ENCODE measurements around the gene HACD1. TPM values are rescaled to one million over a fixed set of nuclear protein-coding genes. Genes with fewer than 3 reads are reported as not detected.
"Not testable (repeated sequence)": the region's sequence is repeated elsewhere in the genome, so short reads cannot be mapped to it uniquely, and the experiment has no call there.

The HACD1 gene
- total RNA-seq, 1 donor from 2014 or later, result 157 TPM

DNA sequence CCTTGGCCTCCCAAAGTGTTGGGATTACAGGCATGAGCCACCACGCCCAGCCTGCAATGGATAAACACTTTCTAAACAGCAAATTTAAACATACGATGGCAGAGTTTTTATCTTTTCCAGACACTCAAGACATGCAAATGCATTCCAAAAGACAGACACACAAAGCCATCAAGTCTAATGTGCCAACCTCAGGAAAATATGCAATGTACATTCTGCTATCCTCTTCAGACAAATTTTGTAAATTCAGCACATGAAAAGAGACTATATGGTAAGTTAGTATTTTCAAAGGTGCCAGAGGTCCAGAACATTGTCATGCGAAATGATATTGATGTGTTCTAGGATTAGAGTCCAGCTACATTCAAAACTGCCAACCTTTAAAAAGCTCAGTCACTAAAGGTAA, 19.8 kb downstream of the HACD1 start:
- ATAC-seq, result no peak
- intact Hi-C loops (cut with DNase I), result loop anchor here (5.0 kb wide), 1 partner anchor 145 kb away; the partner anchor contains the start of gene ST8SIA6
- DNase-seq (ENCODE audit: missing footprints), result no peak

DNA sequence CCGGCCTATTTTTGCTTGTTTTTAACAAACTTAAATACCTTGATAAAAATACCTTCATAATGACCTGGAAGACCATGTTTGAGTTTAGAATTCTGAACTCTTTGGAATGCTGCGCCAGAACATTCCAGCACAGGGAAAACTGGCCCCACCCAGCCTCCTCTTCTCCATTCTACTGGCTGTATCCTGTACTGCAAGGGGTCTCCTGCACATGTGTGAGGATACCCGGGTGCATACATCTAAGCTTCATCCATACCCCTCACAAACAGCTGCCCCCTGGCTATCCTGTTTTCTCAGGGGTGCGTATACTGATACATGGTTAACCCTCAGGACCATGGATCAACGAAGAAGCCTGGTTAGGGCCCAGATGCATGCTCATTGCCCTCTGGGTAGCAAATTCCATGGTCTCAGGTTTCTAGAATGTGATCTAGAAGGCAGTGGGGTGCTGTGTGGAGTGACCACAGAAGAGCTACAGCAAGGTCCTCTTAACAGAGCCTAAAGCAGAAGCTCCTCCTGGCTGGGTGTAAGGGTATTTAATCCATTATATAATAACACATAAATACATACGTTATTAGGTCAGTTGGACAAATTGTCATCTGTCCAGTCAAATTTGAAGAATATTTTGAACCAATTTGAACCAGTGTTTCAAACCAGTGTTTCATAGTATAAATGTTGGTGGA, 26.1 kb downstream of the HACD1 start:
- intact Hi-C loops (cut with DNase I), result no loop called here
- no peak for DNase-seq (ENCODE audit: missing footprints)
- ATAC-seq, result no peak

DNA sequence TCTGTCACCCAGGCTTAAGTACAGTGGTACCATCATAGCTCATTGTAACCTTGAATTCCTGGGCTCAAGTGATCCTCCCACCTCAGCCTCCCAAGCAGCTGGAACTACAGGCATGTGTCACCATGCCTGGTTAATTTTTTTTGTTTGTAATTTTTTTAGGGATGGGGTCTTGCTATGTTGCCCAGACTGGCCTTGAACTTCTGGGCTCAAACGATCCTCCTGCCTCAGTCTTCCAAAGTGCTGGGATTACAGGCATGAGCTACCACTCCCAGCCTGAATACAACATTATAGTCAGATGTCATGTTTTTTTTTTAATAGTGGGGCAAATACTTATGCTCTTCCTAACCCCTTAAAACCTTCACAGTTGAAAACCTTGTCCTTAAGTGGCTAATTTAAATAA, 27.9 kb downstream of the HACD1 start:
- intact Hi-C loops (cut with DNase I); DNase-seq (ENCODE audit: missing footprints); ATAC-seq: not testable (repeated sequence)

DNA sequence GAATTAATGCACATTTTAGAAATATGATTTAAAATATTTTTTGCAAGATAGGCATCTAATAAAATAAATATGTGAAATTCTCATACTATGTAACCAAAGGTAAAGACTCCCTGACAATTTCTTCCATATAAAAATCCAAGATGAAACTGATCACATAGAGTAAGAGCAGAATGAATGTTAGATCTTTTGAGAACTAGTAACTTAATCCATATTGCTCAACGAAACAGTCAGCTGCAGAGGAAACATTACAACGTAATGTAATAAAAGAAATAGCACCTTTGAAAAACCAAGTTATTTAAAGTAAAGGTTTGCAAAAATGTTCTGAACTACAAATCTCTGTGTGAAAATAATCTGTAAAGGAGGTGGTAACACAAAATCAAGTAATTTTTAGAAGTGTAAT, 28.8 kb downstream of the HACD1 start:
- ATAC-seq (no peak), DNase-seq (ENCODE audit: missing footprints) (no peak)
- intact Hi-C loops (cut with DNase I), result no loop called here

DNA sequence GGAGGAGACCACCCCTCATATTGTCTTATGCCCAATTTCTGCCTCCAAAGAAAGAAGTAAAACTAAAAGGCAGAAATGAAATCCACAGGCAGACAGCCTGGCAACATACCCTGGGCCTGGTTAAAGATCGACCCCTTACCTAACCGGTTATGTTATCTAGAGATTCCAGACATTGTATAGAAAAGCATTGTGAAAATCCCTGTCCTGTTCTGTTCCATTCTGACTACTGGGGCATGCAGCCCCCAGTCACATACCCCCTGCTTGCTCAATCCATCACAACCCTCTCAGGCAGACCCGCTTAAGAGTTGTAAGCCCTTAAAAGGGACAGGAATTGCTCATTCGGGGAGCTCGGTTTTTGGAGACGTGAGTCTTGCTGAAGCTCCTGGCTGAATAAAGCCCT, 29.9 kb downstream of the HACD1 start:
- DNase-seq (ENCODE audit: missing footprints); ATAC-seq; intact Hi-C loops (cut with DNase I): not testable (repeated sequence)

DNA sequence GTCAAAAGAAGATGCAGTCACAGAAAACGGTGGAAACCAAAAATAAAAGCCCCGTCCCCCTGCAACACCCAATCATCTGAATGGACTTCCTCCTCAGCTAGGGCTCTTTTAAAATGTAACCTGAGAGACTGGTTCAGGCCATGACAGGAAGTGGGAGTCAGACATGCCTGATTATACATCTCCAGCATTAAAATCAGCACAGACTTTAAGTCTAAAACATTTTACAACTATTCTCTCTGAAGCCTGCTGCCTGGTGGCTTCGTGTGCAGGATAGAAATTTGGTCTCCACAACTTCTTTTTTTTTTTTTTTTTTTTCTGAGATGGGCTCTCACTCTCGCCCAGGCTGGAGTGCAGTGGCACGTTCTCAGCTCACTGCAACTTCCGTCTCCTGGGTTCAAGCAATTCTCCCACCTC, 30.3 kb downstream of the HACD1 start:
- ATAC-seq, result no peak
- DNase-seq (ENCODE audit: missing footprints), result no peak
- intact Hi-C loops (cut with DNase I), result no loop called here

DNA sequence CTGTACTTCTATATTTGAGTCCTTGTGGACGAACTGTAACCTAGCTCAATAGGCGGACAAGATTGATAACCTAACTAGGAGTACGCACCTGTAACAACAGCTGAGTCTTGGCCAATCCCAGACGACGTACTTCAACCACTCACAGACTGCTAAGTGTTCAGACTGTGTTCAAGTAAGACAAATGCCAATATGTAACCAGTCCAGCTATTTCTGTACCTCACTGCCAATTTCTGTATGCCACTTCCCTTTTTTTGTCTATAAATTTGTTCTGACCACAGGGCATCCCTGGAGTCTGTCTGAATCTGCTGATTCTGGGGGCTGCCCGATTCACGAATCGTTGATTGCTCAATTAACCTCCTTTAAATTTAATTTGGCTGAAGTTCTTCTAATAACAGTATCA, 32.2 kb downstream of the HACD1 start:
- DNase-seq (ENCODE audit: missing footprints), result no peak
- no peak for ATAC-seq
- intact Hi-C loops (cut with DNase I), result no loop called here

DNA sequence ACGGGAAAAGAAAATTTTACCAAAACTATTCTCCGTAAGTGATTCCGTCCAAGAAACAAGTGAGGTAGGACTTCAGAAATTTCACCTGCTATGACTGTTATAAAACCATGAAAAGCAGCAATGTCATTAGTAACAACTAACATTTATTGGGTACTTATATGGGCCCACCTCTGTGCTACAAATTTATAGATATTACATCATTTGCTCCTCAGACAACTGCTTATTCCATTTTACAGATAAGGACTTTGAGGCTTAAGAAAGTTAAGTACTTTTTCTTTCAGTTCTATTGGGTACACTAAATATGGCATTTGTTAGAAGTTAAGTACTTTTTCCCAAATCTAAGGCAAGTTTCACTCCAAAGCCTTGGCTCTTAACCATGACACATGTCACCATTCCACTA, 36.3 kb downstream of the HACD1 start:
- DNase-seq (ENCODE audit: missing footprints) (no peak), ATAC-seq (no peak)
- intact Hi-C loops (cut with DNase I), result no loop called here

DNA sequence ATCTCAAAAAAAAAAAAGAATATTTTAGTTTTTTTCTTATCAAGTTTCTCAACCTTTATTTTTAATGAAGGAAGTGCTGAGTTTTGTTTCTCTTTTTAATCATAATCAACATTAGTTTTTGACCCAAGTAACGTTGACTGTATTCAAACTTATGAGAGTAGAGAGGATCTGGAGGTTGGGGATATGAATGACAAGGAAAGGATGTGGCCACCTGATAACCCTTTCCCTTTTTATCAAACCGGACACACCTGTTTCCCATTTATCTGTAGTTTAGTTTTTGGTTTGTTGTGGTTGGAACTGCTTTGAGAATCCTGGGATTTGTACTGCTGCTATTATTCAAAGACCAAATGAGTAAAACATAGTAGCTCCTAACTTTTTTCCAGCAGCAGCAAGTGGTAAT, 38.6 kb downstream of the HACD1 start:
- ATAC-seq, result no peak
- no peak for DNase-seq (ENCODE audit: missing footprints)
- intact Hi-C loops (cut with DNase I), result no loop called here

DNA sequence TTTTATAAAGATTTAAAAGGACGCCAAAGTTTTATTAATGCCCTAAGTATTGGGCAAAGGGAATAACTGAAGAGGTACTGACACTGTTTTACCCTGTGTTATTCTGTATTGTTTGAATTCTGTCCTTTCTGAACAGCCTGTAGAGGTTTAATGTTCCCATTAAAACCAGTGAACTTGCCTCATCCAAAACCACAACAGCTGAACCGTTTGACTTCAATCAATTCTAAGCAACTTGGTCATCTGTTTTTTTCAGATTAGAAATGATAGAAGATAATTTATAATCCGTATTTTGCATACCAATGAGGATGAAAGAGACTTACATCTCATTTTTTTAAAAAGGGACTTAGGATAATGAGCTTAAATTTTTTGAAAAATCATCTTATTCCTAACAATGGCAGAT, 40.4 kb downstream of the HACD1 start:
- intact Hi-C loops (cut with DNase I), result no loop called here
- ATAC-seq (no peak), DNase-seq (ENCODE audit: missing footprints) (no peak)

DNA sequence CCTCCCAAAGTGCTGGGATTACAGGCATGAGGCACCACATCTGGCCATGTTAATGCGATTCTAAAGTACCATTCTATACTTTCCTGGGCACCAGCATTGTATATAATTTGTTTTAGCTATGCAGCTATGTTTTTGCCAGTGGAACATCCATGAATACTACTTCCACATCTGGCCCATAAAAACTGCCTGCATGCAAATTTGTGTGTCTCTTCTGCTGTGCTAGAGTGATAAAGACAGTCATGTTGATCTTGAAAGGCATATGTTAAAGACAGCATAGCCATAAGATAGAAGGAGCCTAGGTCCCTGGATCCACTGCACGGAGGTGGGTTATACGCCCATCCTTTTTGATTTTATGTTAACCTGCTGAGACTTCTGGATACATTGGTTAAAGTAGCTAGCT, 52.3 kb downstream of the HACD1 start:
- no peak for ATAC-seq
- no peak for DNase-seq (ENCODE audit: missing footprints)
- intact Hi-C loops (cut with DNase I), result no loop called here

DNA sequence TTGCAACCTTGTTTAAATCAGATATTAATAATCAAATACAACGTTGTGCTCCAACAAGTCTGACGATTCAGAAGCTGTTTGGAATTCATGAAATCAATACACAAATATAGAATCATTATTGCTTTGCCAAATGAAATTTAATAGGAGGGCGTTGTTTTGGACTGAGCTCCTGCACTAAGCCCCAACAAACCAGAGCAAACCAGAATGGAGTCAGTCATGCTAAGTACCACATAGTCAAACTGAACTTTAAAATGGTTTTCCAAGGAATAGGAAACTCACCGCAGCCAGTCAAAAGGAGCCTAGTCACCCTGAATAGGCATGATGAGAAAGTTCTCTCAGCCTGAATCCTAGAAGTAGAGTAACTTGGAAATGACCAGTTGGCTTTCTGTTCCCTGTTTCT, 53.7 kb downstream of the HACD1 start:
- intact Hi-C loops (cut with DNase I), result no loop called here
- ATAC-seq (no peak), DNase-seq (ENCODE audit: missing footprints) (no peak)

DNA sequence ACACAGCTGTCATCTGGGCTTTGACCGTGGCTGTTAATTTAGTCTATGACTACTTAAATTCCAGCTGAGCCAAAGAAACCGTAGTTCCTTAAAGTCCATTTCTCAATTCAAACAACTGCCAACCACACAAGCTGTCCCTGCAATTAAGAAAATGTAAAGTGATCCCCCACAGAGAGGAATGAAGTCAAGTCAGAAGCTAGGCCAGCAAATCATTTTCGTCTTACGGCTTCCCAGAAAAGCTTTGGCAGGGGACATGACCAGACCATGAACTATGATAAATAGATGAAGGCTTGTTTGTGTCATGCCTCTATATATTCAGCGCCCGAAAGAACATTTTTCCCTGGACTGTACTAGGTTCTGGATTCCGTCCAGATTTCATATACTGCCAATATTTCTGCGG, 54.6 kb downstream of the HACD1 start:
- intact Hi-C loops (cut with DNase I), result no loop called here
- DNase-seq (ENCODE audit: missing footprints) (no peak), ATAC-seq (no peak)

DNA sequence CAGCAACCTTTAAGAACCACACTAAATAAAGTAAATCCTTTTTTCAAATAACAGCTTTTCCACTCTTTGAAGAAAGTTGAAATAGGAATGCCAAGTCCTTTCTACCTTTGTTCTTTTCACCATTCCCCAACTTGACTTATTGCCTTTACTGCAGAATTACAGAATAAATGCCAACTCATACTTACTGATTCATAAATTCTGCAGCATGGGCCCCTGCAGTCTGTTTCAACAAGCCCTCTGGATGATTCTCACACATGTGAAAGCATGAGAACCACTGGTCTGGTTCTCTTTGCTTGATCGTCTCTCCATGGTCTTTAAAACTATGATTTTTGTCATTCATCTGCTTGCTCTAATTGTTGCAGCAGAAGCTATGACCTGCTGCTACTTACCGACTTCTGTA, 56.1 kb downstream of the HACD1 start:
- intact Hi-C loops (cut with DNase I), result no loop called here
- no peak for ATAC-seq
- no peak for DNase-seq (ENCODE audit: missing footprints)

DNA sequence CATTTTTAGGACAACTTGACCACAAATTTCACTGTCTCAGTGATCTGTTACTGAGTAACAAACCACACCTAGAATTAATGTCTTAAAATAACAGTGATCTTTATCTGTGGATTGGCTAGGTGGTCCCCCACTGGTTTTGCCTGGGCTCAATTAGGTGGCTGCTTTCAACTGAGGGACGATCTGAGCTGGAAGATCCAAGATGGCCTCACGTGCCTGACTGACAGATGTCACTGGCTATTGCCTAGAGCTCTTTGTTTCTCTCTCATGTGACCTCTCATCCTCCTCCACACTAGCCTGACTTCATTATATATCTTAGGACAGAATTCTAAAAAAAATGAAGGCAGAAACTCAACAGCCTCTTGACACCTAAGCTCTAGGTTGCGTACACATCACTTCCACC, 59.7 kb downstream of the HACD1 start:
- no peak for ATAC-seq
- intact Hi-C loops (cut with DNase I), result no loop called here
- DNase-seq (ENCODE audit: missing footprints), result no peak

DNA sequence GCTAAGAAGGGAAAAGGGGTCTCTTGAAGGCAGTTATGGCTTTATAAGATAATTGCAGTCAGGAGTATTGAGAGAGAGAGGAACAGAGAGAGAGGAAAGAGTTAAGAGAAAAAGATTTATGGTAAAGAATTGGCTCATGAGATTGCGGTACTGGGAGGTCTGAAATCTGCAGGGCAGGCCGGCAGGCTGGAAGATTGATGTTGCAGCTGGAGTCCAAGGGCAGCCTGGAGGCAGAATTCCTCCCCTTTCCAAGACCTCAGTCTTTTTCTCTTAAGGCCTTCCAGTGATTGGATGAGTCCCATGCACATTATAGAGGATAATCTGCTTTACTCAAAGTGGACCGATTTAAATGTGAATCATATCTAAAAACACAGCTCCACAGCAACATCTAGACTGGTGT, 68.4 kb downstream of the HACD1 start:
- DNase-seq (ENCODE audit: missing footprints), result no peak
- intact Hi-C loops (cut with DNase I), result no loop called here
- ATAC-seq, result no peak

DNA sequence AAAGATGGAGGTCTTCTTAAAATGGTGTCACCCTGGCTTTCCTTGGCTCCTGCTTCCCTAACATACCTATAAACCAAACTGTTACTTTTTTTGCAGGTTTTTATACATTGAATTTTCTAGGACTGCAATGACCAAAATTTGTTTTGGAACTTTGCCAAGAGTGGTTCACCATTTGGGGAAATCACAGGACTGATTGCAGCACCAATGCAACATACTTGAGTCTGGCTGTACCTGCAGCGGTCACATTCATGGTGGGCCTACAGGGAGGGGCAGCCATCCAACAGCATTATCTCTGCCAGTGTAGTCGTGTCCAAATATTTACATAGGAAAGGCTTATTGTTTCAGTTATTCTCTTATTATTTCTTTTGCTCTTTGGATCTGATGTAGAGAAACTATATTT, 69.0 kb downstream of the HACD1 start:
- intact Hi-C loops (cut with DNase I), result no loop called here
- ATAC-seq, result no peak
- DNase-seq (ENCODE audit: missing footprints), result no peak

DNA sequence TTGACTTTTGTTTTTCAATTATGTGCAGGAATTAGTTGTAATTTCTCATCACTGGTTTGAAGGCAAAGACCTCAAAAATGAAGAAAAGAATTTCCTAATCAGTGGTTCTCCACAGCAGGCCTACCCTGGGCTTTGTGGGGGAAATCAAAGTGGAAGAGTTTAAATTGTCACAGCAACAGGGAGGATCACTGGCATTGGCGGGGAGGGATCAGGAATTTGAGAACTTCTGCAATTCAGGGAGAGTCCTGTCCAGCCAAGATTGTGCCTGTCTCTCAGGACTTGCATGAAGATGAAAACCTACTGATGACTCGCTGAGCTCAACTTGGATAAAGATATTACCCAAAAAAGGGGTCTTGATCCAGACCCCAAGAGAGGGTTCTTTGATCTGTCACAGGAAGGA, 70.1 kb downstream of the HACD1 start:
- DNase-seq (ENCODE audit: missing footprints) (no peak), ATAC-seq (no peak)
- intact Hi-C loops (cut with DNase I), result no loop called here

DNA sequence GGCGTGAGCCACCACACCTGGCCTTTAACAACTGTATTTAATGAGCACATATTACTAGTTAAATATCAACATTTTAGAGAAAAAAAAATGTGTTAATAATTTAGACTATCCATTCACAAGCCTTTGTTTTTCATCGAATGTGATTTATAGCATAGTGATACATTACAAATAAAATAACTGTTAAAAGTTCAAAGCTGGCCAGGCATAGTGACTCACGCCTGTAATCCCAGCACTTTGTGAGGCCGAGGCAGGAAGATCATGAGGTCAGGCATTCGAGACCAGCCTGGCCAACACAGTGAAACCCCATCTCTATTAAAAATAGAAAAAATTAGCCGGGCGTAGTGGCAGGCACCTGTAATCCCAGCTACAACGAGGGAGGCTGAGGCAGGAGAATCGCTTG, 72.7 kb downstream of the HACD1 start:
- ATAC-seq (no peak), DNase-seq (ENCODE audit: missing footprints) (no peak)
- intact Hi-C loops (cut with DNase I), result no loop called here
